T47D (cell line): ENCODE measurements around the gene JMJD1C.
"Not testable (repeated sequence)": the region's sequence is repeated elsewhere in the genome, so short reads cannot be mapped to it uniquely, and the experiment has no call there.

ENCODE experiments used
- DNase-seq, 2 experiments: peaks; one replicate each; pipeline versions ENCODE4 v3.0.0 to v3.0.0-alpha.2; 2011 to 2012; ENCODE audit warnings: low read depth in 1 of 2, low spot score in 1 of 2
- JUND ChIP-seq: IDR thresholded peaks from 2 replicates; pipeline ENCODE4 v1.6.1; 2012; ENCODE audit warnings: low read depth
- in situ Hi-C: cut with HindIII; loops from 2 replicates; pipeline ENCODE4 v1.10.0; 2016; ENCODE audit warnings: low sequenced_read_pairs, low pct_unique_long_range_greater_than_20kb

JMJD1C gene

GRCh38 chr10:63494951-63495350 is 29.2 kb upstream of the JMJD1C start:
- DNase-seq, result no peak
- in situ Hi-C loops, result no loop called here
- TF ChIP-seq JUND, result no peak

- no peak for TF ChIP-seq JUND
- in situ Hi-C loops, result no loop called here
- DNase-seq, result no peak
These were observed 27.2 kb upstream of the JMJD1C start for GRCh38 chr10:63493004-63493403.

- DNase-seq, result peak in 1 of 2 experiments; percentile 18
- in situ Hi-C loops, result not testable (repeated sequence)
These were observed 26.5 kb upstream of the JMJD1C start for GRCh38 chr10:63492317-63492690.

- in situ Hi-C loops, result no loop called here
- TF ChIP-seq JUND, result no peak
- peak in 1 of 2 experiments; percentile 75 for DNase-seq
These were observed 26.0 kb upstream of the JMJD1C start for GRCh38 chr10:63491588-63492316.

- TF ChIP-seq JUND, result no peak
- DNase-seq, result no peak
- in situ Hi-C loops, result no loop called here
These were observed 24.1 kb upstream of the JMJD1C start for GRCh38 chr10:63489838-63490237.

GRCh38 chr10:63487990-63488389 is 22.2 kb upstream of the JMJD1C start:
- DNase-seq, result no peak
- in situ Hi-C loops, result no loop called here
- no peak for TF ChIP-seq JUND

- in situ Hi-C loops, result no loop called here
- no peak for DNase-seq
- TF ChIP-seq JUND, result no peak
These were observed 18.2 kb upstream of the JMJD1C start for GRCh38 chr10:63483983-63484382.

- in situ Hi-C loops, result no loop called here
- no peak for TF ChIP-seq JUND
- no peak for DNase-seq
These were observed 16.1 kb upstream of the JMJD1C start for GRCh38 chr10:63481815-63482421.

GRCh38 chr10:63480237-63480636 is 14.5 kb upstream of the JMJD1C start:
- in situ Hi-C loops, result no loop called here
- TF ChIP-seq JUND, result no peak
- DNase-seq, result no peak

GRCh38 chr10:63478564-63478963 is 12.8 kb upstream of the JMJD1C start:
- in situ Hi-C loops, result no loop called here
- TF ChIP-seq JUND, result no peak
- no peak for DNase-seq

GRCh38 chr10:63477927-63478326 is 12.2 kb upstream of the JMJD1C start:
- in situ Hi-C loops, result no loop called here
- DNase-seq, result no peak
- no peak for TF ChIP-seq JUND

GRCh38 chr10:63474488-63474887 is 8.7 kb upstream of the JMJD1C start:
- DNase-seq, result no peak
- in situ Hi-C loops, result no loop called here
- TF ChIP-seq JUND, result no peak

- no peak for DNase-seq
- no peak for TF ChIP-seq JUND
- in situ Hi-C loops, result no loop called here
These were observed 5.2 kb upstream of the JMJD1C start for GRCh38 chr10:63470928-63471327.

GRCh38 chr10:63468947-63469346 is 3.2 kb upstream of the JMJD1C start:
- no peak for TF ChIP-seq JUND

More at GRCh38 chr10:63468947-63469346, 3.2 kb upstream of the JMJD1C start:
- in situ Hi-C loops, result no loop called here
- no peak for DNase-seq
